ENCODE data around the gene ANXA3.

GRCh38 chr4:78654807-78655206, 103.2 kb downstream of the ANXA3 start:
- no peak for TF ChIP-seq POLR2A (IDR thresholded peaks at IDR 0.05)
- no peak for TF ChIP-seq CTCF (IDR thresholded peaks at IDR 0.05)
